ENCODE results near the gene E2F4. TPM values are rescaled to one million over a fixed set of nuclear protein-coding genes. Genes with fewer than 3 reads are reported as not detected.

Gene E2F4
- total and polyA plus RNA-seq, 2 of the 13 experiments (the other 11 are each of a cell fraction or from before 2014, with no cell fraction given): 84.8 to 91.2 TPM

DNA sequence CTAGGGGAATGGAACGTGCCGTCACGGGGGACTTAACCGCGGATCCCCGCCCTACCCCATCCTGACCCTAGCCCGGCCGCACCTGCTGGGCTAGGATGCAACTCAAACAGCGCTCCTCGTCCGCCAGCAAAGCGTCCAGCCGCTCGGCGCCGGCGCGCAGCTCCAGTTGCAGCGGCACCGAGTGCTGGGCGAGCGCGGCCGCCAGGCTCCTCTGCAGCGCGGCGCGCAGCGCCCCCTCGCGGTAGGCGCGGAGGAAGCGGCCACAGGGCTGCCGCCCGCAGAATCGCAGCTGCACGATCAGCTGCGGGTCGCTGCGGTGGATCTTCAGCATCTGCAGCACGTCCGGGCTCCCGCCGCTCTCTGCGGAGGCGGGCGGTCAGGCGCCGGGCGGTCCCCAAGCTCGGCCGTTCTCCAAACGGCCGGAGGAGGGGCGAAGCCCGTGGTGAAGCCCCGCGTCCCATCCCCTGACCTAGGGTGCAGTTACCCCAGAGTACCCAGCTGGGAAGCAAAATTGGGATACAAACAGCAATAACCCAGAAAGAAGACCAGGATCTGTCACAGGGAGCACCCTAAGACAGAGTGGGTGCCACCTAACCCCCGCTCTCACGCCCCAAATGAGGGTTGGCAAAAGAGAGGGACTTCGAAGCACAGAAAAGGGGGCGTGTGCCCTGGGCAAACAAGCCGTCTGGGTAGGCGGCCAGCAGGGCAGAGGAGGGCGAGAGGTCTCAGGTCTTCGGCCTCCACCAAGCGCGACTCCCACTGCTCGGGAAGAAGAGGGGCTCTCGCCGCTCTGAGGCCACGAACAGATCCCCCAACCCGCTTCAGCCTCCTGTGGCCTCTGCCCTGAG is 36.4 kb upstream of the E2F4 start (continued):
- TF ChIP-seq TEAD2 (CRISPR knock-in tag; IDR thresholded peaks at IDR 0.05): no peak
- TF ChIP-seq ZNF746 (CRISPR knock-in tag; IDR thresholded peaks at IDR 0.05): no peak
- TF ChIP-seq ZKSCAN5 (CRISPR knock-in tag; IDR thresholded peaks at IDR 0.05): no peak
- TF ChIP-seq, protein P1, sequence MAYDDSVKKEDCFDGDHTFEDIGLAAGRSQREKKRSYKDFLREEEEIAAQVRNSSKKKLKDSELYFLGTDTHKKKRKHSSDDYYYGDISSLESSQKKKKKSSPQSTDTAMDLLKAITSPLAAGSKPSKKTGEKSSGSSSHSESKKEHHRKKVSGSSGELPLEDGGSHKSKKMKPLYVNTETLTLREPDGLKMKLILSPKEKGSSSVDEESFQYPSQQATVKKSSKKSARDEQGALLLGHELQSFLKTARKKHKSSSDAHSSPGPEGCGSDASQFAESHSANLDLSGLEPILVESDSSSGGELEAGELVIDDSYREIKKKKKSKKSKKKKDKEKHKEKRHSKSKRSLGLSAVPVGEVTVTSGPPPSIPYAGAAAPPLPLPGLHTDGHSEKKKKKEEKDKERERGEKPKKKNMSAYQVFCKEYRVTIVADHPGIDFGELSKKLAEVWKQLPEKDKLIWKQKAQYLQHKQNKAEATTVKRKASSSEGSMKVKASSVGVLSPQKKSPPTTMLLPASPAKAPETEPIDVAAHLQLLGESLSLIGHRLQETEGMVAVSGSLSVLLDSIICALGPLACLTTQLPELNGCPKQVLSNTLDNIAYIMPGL (CRISPR knock-in tag; IDR thresholded peaks at IDR 0.05; ENCODE audit: borderline replicate concordance in 1 of 2, low read depth in 1 of 2): peak; percentile 87 to 97; a peak in 3 of 4 replicates
- TF ChIP-seq MYNN (CRISPR knock-in tag; IDR thresholded peaks at IDR 0.05; ENCODE audit: low read depth): no peak
- TF ChIP-seq, protein P2, sequence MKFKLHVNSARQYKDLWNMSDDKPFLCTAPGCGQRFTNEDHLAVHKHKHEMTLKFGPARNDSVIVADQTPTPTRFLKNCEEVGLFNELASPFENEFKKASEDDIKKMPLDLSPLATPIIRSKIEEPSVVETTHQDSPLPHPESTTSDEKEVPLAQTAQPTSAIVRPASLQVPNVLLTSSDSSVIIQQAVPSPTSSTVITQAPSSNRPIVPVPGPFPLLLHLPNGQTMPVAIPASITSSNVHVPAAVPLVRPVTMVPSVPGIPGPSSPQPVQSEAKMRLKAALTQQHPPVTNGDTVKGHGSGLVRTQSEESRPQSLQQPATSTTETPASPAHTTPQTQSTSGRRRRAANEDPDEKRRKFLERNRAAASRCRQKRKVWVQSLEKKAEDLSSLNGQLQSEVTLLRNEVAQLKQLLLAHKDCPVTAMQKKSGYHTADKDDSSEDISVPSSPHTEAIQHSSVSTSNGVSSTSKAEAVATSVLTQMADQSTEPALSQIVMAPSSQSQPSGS (CRISPR knock-in tag; IDR thresholded peaks at IDR 0.05): no peak
- TF ChIP-seq KLF15 (CRISPR knock-in tag; IDR thresholded peaks at IDR 0.05; ENCODE audit: borderline replicate concordance): no peak
- no peak for TF ChIP-seq NFYC (CRISPR knock-in tag; IDR thresholded peaks at IDR 0.05)
- TF ChIP-seq ZBTB2 (CRISPR knock-in tag; IDR thresholded peaks at IDR 0.05; ENCODE audit: low read depth): no peak
- TF ChIP-seq ZNF432 (CRISPR knock-in tag; IDR thresholded peaks at IDR 0.05; ENCODE audit: borderline replicate concordance): no peak
- no peak for TF ChIP-seq ZNF136 (CRISPR knock-in tag; IDR thresholded peaks at IDR 0.05; ENCODE audit: low read depth)
- TF ChIP-seq CHD4 (IDR thresholded peaks at IDR 0.05; ENCODE audit: borderline replicate concordance, low read length): no peak
- TF ChIP-seq ESRRA (CRISPR knock-in tag; IDR thresholded peaks at IDR 0.05; ENCODE audit: low read depth): no peak; the same call in 1 of the 2 replicates
- TF ChIP-seq ZNF530 (CRISPR knock-in tag; IDR thresholded peaks at IDR 0.05; ENCODE audit: low read depth): no peak
- no peak for TF ChIP-seq ZNF33B (CRISPR knock-in tag; IDR thresholded peaks at IDR 0.05)
- no peak for TF ChIP-seq SRF (IDR thresholded peaks at IDR 0.05; ENCODE audit: low read depth, low read length)
- no peak for TF ChIP-seq TSC22D2 (CRISPR knock-in tag; IDR thresholded peaks at IDR 0.05; ENCODE audit: borderline replicate concordance)
- no peak; the same call in 1 of the 2 replicates for TF ChIP-seq ZNF639 (CRISPR knock-in tag; conservative IDR thresholded peaks at IDR 0.05)
- no peak for TF ChIP-seq POLR2AphosphoS2 (IDR thresholded peaks at IDR 0.05; ENCODE audit: low read depth, low read length)
- no peak; the same call in 1 of the 2 replicates for TF ChIP-seq PHF21A (CRISPR knock-in tag; IDR thresholded peaks at IDR 0.05)
- TF ChIP-seq MLLT10 (CRISPR knock-in tag; IDR thresholded peaks at IDR 0.05): no peak
- no peak for TF ChIP-seq ZNF598 (CRISPR knock-in tag; IDR thresholded peaks at IDR 0.05; ENCODE audit: borderline replicate concordance)
- peak; percentile 18; the same call in 1 of the 2 replicates for TF ChIP-seq CENPT (CRISPR knock-in tag; IDR thresholded peaks at IDR 0.05; ENCODE audit: low read depth)
